ENCODE data around the gene TPO. TPM values are rescaled to one million over a fixed set of nuclear protein-coding genes. Genes with fewer than 3 reads are reported as not detected.
"Not testable (repeated sequence)": the region's sequence is repeated elsewhere in the genome, so short reads cannot be mapped to it uniquely, and the experiment has no call there.

The TPO gene
- total RNA-seq, 2 experiments from 2014 or later = 0.18 TPM; not detected in 1

- no peak overlapping the region for H3K27ac Mint-ChIP-seq
- ATAC-seq (no peak), DNase-seq (no peak)
- H3K9me3 Mint-ChIP-seq (ENCODE audit: low read depth) = peaks cover 2% of the 10 kb centered on the region
- no peak overlapping the region for H3K4me3 Mint-ChIP-seq
- no peaks in the 10 kb centered on the region for H3K4me1 Mint-ChIP-seq
- H3K36me3 Mint-ChIP-seq = no peaks in the 10 kb centered on the region
- no peaks in the 10 kb centered on the region for H3K27me3 Mint-ChIP-seq
- CTCF ChIA-PET = no interaction called here
Observed at GRCh38 chr2:1393321-1393720, 19.9 kb upstream of the TPO start.

- DNase-seq (no peak), ATAC-seq (no peak)
- peaks cover 2% of the 10 kb centered on the region for H3K9me3 Mint-ChIP-seq (ENCODE audit: low read depth)
- H3K36me3 Mint-ChIP-seq = no peaks in the 10 kb centered on the region
- no peak overlapping the region for H3K27ac Mint-ChIP-seq
- no peak overlapping the region for H3K4me3 Mint-ChIP-seq
- CTCF ChIA-PET = no interaction called here
- H3K27me3 Mint-ChIP-seq = no peaks in the 10 kb centered on the region
- no peaks in the 10 kb centered on the region for H3K4me1 Mint-ChIP-seq
Observed at GRCh38 chr2:1394709-1395408, 18.4 kb upstream of the TPO start.

- CTCF ChIA-PET = no interaction called here
- ATAC-seq (no peak), DNase-seq (no peak)
- Mint-ChIP-seq H3K4me1 (peaks cover 2% of the 10 kb centered on the region), H3K9me3 (ENCODE audit: low read depth) (peaks cover under 1% of the 10 kb centered on the region), H3K4me3 (no peak overlapping the region), H3K36me3 (no peaks in the 10 kb centered on the region), H3K27me3 (no peaks in the 10 kb centered on the region), H3K27ac (no peak overlapping the region)
Observed at GRCh38 chr2:1397350-1397749, 15.9 kb upstream of the TPO start.

GRCh38 chr2:1398191-1398590 lies 15.1 kb upstream of the TPO start:
- no peak for ATAC-seq
- Mint-ChIP-seq H3K36me3 (no peaks in the 10 kb centered on the region), H3K4me3 (no peak overlapping the region)

GRCh38 chr2:1400943-1401735 lies 12.1 kb upstream of the TPO start:
- no peaks in the 10 kb centered on the region for H3K36me3 Mint-ChIP-seq
- CTCF ChIA-PET = no interaction called here
- no peak for ATAC-seq
- no peak overlapping the region for H3K27ac Mint-ChIP-seq
- peaks cover 2% of the 10 kb centered on the region for H3K4me1 Mint-ChIP-seq
- DNase-seq = no peak
- H3K27me3 Mint-ChIP-seq = no peaks in the 10 kb centered on the region
- H3K9me3 Mint-ChIP-seq (ENCODE audit: low read depth) = peaks cover 2% of the 10 kb centered on the region
- H3K4me3 Mint-ChIP-seq = no peak overlapping the region

More at GRCh38 chr2:1398191-1398590, 15.1 kb upstream of the TPO start:
- H3K27ac Mint-ChIP-seq = no peak overlapping the region
- peaks cover 2% of the 10 kb centered on the region for H3K9me3 Mint-ChIP-seq (ENCODE audit: low read depth)
- peaks cover 2% of the 10 kb centered on the region for H3K4me1 Mint-ChIP-seq
- no peaks in the 10 kb centered on the region for H3K27me3 Mint-ChIP-seq
- CTCF ChIA-PET = no interaction called here
- DNase-seq = no peak

GRCh38 chr2:1402064-1402463 lies 11.2 kb upstream of the TPO start:
- Mint-ChIP-seq H3K27me3 (no peaks in the 10 kb centered on the region), H3K36me3 (no peaks in the 10 kb centered on the region), H3K27ac (no peak overlapping the region), H3K4me1 (peaks cover 2% of the 10 kb centered on the region), H3K4me3 (no peak overlapping the region), H3K9me3 (ENCODE audit: low read depth) (peaks cover 2% of the 10 kb centered on the region)
- ATAC-seq = no peak
- CTCF ChIA-PET = no interaction called here
- no peak for DNase-seq

GRCh38 chr2:1403565-1403964 lies 9.7 kb upstream of the TPO start:
- no peak for DNase-seq
- peaks cover 2% of the 10 kb centered on the region for H3K9me3 Mint-ChIP-seq (ENCODE audit: low read depth)
- peaks cover 2% of the 10 kb centered on the region for H3K4me1 Mint-ChIP-seq
- no peak for ATAC-seq
- H3K27me3 Mint-ChIP-seq = no peaks in the 10 kb centered on the region
- H3K27ac Mint-ChIP-seq = no peak overlapping the region
- H3K36me3 Mint-ChIP-seq = no peaks in the 10 kb centered on the region
- CTCF ChIA-PET = no interaction called here
- no peak overlapping the region for H3K4me3 Mint-ChIP-seq

- ATAC-seq (no peak), DNase-seq (no peak)
- Mint-ChIP-seq H3K27ac (no peak overlapping the region), H3K9me3 (ENCODE audit: low read depth) (peaks cover 2% of the 10 kb centered on the region), H3K4me3 (no peak overlapping the region), H3K36me3 (no peaks in the 10 kb centered on the region), H3K4me1 (peaks cover 2% of the 10 kb centered on the region), H3K27me3 (no peaks in the 10 kb centered on the region)
- CTCF ChIA-PET = no interaction called here
Observed at GRCh38 chr2:1405124-1405523, 8.1 kb upstream of the TPO start.

GRCh38 chr2:1405967-1406366 lies 7.3 kb upstream of the TPO start:
- DNase-seq (no peak), ATAC-seq (no peak)
- Mint-ChIP-seq H3K27ac (no peak overlapping the region), H3K27me3 (no peaks in the 10 kb centered on the region), H3K9me3 (ENCODE audit: low read depth) (peaks cover 2% of the 10 kb centered on the region), H3K4me1 (peaks cover 1% of the 10 kb centered on the region), H3K36me3 (no peaks in the 10 kb centered on the region), H3K4me3 (no peak overlapping the region)
- CTCF ChIA-PET = no interaction called here

- Mint-ChIP-seq H3K4me1 (no peaks in the 10 kb centered on the region), H3K36me3 (no peaks in the 10 kb centered on the region), H3K9me3 (ENCODE audit: low read depth) (peaks cover 2% of the 10 kb centered on the region), H3K27ac (no peak overlapping the region), H3K4me3 (no peak overlapping the region), H3K27me3 (no peaks in the 10 kb centered on the region)
- ATAC-seq = no peak
- CTCF ChIA-PET = no interaction called here
- DNase-seq = no peak
Observed at GRCh38 chr2:1406434-1406833, 6.8 kb upstream of the TPO start.

GRCh38 chr2:1407950-1408675 lies 5.2 kb upstream of the TPO start:
- no peak overlapping the region for H3K4me3 Mint-ChIP-seq
- H3K9me3 Mint-ChIP-seq (ENCODE audit: low read depth) = no peaks in the 10 kb centered on the region
- H3K36me3 Mint-ChIP-seq = no peaks in the 10 kb centered on the region
- no peak overlapping the region for H3K27ac Mint-ChIP-seq
- H3K4me1 Mint-ChIP-seq = no peaks in the 10 kb centered on the region
- DNase-seq = no peak
- CTCF ChIA-PET = no interaction called here
- ATAC-seq = no peak
- H3K27me3 Mint-ChIP-seq = no peaks in the 10 kb centered on the region

- CTCF ChIA-PET = interaction anchor here (1.3 kb wide), 1 partner anchor 137 kb away, joined by 5 read pairs; no protein-coding TSS in a partner anchor
- H3K4me1 Mint-ChIP-seq = no peaks in the 10 kb centered on the region
Observed at GRCh38 chr2:1414121-1414520, 858 bp downstream of the TPO start.

GRCh38 chr2:1414901-1415300 lies 1.6 kb downstream of the TPO start:
- not testable (repeated sequence) for ATAC-seq; H3K27me3 Mint-ChIP-seq; H3K9me3 Mint-ChIP-seq (ENCODE audit: low read depth); H3K36me3 Mint-ChIP-seq; H3K4me1 Mint-ChIP-seq; H3K27ac Mint-ChIP-seq; H3K4me3 Mint-ChIP-seq; DNase-seq
- CTCF ChIA-PET = interaction anchor here (1.3 kb wide), 1 partner anchor 136 kb away, joined by 5 read pairs; no protein-coding TSS in a partner anchor

More at GRCh38 chr2:1414121-1414520, 858 bp downstream of the TPO start:
- ATAC-seq (no peak), DNase-seq (no peak)
- Mint-ChIP-seq H3K36me3 (no peaks in the 10 kb centered on the region), H3K27ac (no peak overlapping the region), H3K4me3 (no peak overlapping the region), H3K9me3 (ENCODE audit: low read depth) (no peaks in the 10 kb centered on the region), H3K27me3 (no peaks in the 10 kb centered on the region)

- no peaks in the 10 kb centered on the region for H3K4me1 Mint-ChIP-seq
- H3K27me3 Mint-ChIP-seq = no peaks in the 10 kb centered on the region
- CTCF ChIA-PET = no interaction called here
- no peak overlapping the region for H3K27ac Mint-ChIP-seq
- no peak for DNase-seq
- H3K36me3 Mint-ChIP-seq = no peaks in the 10 kb centered on the region
- no peak for ATAC-seq
- H3K4me3 Mint-ChIP-seq = no peak overlapping the region
- H3K9me3 Mint-ChIP-seq (ENCODE audit: low read depth) = no peaks in the 10 kb centered on the region
Observed at GRCh38 chr2:1415501-1415900, 2.2 kb downstream of the TPO start.
